Kasumi-1 (cell line): ENCODE data around the gene BTG2.
A peak's percentile ranks its signal among the peaks of the same experiment; 100 is the strongest.

Experiments
- DNase-seq, 2 experiments: peaks; one replicate each; lab custom pipeline; 2025; lab: John Stamatoyannopoulos, UW

BTG2 gene

DNA sequence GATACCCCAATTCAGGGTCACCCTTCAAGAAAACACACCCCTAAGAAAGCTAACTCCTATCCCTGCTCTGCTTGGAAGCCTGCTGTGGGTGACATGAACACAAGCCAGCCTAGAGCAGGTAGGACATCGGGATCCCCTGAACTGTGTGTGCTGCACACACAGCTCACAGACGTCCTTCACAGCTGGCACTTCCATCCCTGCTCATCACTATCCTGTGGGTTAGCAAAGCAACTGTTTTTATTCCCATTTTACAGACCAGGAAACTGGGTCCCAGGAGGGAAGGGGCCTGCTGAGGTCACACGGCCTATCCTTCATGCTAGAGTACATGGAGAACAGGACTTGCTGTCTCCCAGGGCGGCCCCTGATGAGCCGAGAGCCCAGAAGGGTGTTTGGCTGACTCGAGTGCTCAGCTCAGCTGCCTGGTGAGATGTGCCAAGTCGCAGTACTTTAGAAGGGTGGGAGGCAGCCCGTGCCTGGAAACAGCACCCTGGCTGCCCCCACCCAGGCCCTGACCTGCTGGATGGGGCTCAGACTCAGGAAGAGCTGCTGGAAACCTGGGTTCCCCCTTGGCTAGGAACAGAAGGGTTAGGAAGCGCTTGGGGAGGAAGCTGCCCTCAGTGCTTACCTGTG, 28.3 kb upstream of the BTG2 start:
- DNase-seq = no peak

DNA sequence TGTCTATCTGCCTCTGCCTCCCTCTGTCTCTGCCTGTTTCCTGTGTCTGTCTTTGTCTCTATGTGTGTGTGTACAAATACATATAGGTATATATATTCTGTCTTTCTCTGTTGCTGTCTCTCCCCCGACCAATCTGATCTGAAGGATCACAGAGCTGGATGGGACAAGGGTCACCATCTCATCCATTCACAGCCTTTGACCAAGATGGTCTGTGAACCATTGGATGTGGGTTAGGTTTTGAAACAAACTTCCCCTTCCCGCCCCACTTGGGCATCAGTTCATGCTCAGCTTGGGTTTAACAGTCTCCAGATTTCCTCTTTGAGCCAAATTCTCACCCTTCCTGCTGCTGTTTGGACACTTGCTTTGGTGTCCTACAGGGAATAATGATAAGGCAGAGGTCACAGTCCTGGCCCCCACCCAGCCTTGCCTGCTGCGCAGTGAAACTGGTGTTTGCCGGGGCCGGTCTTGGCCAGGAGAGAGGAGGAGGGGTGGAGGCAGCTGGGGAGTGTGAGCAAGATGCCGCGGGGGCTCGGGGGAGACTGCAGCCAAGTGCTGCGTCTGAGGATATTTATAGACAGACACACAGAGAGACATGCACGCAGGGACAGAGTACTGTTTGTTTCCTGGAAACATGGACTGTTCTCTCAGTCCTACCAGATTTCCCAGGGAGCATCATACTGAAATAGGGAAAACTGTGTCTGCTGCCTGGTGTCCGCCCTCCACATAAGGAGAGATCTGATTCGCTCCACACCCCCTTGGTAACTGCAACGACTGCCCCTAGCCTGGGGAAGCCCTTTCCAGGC, 27.0 kb upstream of the BTG2 start:
- DNase-seq = peak; percentile 12 to 17

DNA sequence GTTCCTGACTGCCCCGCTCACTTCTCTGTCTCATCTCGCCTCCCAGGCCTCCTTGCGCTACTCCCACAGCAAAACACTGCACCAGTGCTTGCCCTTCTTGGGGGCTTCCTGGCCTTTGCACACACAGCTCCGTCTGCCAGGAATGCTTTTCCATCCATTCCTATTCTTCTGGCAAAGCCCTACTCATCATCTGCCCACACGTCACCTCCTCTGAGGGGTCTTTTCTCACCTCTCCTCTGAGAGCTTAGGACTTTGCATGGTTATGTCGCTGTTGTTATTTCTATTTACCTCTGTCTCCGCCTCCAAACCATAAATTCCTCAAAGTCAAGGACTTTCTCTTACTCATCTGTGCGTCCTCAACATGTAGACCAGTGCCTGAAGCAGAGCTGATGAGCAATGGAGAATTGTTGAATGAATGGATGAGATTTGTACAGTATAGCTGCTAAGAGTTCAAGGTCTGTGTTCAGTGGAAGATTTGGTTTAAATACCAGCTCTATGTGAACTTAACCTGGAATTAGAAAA, 26.4 kb upstream of the BTG2 start:
- no peak for DNase-seq

DNA sequence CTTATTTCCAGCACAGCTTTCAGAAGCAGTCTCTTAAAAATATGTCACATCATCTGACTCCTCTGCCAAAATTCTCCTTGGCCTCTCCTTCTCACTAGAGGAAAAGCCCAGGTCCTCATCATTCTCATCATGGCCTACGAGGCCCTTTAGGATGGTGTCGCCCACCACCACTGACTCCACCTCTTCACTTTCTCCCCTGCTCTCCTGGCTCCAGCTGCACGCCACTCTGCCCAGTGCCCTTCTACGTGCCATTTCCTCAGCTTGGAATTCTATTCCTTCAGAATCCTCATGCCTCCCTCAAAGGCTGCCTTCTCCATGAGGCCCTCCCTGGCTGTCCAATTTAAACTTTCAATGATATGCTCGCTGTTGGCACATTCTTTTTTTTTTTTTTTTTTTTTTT, 25.3 kb upstream of the BTG2 start:
- DNase-seq = no peak

DNA sequence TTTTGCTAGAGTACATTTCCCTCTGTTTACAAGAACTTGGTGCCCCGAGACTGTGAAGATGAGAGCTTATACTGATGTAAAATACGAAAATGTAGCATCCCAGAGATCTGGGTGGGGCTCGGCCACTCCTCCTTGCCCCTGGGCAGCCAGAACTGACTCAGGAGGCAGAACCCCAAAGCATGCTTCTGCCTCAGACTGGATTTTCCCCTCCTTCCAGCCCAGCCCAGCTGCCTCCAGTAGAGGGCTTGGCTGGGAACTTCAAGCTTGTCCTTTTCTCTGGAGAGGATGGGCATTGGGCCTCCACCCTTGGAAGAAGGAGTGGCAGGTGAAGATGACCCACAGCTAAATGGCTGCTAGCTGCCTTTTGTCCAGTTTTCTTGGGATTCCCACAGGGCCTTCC, 24.3 kb upstream of the BTG2 start:
- DNase-seq = no peak

DNA sequence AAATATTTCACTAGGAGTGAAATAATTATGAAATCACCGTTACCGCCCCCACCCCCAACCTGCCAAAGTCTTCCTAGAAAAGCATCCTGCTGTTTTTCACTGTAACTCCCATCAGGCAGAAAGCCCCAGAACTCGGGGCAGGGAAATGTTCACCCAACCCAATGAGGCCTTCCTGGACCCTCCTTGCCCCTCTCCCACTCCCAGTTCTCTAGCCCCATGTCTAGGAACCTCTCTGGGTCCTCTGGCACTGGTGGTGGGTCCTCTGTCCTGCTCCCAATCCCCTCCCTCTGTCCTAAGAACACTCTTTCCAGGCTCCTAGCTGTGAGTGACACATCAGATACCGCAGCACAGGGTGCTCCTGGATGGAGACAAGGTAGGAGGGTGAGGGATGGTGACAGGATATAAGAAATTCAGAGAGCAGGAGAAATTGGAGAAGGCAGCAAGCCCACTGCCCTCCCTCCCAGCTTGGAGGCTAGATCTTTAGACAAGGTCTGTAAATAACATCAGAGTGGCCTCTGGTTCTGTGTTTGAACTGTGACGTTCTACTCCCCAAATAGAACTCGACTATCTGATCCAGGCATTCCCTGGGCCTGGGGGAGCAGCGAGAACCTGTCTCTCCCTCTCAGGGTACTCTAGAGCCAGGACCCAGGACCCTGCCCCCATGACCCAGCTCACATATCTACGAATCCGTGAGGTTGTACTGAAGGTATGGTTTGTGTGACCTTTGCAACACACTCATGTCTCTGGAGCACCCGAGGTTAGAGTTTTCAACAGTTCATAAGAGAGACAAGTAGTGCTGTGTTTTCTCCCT, 23.3 kb upstream of the BTG2 start:
- DNase-seq = no peak

DNA sequence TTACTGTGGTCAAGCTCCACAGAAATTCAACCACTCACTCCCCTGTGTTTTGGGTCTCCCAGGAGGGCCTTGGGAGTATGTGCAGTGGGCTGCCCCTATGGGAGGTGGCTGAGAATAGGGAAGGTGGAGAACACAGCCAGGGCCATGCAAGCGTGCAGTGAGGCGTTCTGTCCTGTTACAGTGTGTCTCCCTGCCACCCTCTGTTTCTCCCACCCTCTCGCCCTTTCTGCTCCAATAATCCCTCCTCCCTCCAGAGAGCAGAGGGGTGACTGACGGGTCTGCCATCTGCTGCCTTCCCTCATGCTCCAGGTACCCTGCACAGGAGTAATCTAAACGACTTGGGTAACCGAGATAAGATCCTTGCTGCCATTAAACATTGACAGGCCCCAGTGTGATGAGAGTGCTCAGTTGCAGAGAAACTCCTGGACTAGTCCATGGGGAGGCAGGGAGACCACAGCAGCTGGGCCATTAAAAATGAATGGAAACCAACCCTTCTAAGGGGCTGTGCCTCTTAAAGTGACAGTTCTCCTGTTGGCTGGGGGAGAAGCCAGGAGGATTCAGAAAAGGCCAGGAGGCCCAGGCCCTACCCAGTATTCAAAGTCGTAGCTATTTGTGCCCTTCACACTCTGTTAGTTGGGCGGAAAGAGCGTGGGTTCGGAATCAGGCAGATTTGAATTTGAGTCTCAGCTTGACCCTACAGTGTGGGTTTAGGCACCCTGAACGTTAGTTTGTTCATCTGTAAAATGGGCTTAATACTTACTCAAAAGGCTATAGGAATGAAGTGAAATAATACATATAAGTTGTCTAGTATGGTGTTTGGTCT, 22.4 kb upstream of the BTG2 start:
- DNase-seq = no peak

DNA sequence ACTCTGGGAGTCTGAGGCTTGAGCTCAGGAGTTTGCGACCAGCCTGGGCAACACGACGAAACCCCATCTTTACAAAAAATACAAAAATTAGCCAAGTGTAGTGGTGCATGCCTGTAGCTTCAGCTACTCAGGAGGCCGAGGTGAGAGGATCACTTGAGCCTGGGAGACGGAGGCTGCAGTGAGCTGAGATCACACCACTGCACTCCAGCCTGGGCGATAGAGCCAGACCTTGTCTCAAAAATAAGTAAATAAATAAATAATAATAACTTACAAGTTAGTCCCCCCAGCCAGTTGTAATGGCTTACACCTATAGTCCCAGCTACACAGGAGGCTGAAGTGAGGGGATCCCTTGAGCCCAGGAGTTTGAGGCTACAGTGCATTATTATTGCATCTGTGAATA, 21.7 kb upstream of the BTG2 start:
- no peak for DNase-seq

DNA sequence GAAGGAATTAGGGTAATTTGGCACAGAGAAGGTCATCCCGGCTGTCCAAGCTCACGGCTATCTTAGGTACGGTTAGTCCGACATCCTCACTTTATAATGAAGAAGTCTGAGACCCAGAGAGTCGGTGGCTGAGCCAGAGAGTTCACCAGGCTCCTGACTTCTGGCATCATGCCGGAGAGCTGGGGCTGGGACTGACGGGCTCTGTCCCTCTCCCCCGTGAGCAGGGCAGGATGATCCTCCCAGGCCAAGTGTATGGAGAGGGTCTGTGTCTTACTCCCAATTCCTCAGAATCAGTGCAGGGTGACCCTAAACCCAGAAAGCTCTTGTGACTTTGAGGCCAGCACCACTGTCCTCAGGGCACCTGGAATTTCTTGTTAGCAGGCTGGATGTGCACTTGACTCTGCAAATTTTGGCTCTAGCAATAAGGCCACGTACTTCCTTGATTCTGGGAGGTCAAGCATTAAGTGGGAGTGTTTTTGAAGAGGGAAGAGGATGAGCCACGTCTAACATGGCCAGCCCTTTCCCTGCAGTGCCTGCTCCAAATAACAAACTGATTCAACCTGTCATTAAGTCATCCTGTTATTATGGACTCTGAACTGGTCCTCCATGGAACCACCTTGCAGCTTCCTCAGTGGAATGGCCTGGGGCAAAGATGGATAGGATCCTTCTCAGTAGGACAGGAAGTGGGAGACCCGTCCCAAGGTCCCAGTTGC, 20.8 kb upstream of the BTG2 start:
- DNase-seq = no peak

DNA sequence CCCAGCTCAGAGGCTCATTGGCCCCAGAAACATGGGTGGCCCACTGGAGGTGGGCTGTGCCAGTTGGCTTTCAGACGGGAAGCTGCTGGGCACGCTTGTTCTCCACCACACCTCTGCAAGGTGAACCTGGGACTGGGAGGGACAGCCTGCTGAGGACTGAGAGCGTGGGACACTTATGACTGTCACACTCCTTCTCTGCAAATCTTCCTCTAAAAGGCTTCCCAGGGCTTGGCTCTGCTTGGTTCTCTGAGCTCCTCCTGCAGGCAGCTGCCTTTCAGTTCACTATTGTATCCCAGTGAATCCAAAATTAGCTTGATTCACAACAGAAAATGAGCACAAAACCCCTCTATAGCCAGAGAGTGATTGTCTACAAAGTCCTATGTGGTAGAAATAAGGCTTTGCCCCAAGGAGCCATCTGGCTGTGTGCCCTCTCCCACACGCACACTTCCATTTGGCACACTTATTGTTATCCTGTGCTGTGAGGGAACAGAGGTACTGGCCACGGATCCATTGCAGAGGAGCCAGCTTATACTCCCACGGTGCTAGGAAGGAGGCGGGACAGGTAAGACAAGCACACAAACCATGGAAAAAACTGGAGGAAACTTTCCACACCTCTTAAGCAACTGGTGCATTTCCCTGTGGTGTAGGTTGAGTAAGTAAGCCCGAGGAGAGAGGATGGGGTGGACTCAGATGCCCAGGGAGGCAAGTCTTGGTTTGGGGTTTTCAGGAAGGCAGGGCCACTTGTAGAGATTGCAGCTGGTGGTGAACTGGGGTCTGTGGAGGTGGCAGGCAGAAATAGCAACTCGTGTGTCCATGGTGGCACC, 18.9 kb upstream of the BTG2 start:
- DNase-seq = no peak

DNA sequence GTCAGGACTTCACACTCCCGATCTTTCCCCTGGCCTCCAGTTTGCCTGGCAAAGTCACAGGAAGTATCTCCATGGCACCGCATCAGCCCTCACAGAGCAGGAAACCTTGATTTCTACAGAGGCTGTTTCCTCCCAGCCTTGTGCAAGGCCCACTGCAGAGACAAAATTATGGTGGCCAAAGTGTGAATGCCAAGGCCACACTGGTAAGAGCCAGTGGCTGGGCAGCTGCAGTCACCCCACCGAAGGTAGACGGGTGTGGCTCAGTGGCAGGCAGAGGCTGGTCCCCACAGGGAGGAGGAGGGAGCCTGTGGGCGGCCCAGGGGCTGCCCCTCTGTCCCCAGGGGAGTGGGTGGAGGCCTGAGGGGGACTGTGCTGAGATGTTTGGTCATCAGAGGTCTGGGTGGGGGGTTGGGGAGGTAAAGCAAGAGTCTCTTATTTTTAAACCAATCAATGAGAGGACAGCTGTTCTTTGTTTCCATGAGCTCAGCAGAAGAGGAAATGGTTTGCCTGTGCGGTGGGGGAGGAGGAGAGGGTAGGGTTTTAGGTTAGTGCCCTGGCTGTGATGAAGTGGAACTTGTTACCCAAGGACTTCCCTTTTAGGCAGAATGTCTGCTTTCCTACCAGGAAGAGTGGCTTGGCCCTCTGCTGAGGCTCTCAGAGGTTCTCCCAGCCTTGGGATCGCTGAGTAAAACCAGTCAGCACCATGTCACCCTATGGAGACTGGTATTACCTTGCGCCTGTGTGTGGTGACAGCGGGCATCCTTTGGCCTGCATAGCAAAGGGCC, 18.0 kb upstream of the BTG2 start:
- DNase-seq = peak; percentile 93 to 94

DNA sequence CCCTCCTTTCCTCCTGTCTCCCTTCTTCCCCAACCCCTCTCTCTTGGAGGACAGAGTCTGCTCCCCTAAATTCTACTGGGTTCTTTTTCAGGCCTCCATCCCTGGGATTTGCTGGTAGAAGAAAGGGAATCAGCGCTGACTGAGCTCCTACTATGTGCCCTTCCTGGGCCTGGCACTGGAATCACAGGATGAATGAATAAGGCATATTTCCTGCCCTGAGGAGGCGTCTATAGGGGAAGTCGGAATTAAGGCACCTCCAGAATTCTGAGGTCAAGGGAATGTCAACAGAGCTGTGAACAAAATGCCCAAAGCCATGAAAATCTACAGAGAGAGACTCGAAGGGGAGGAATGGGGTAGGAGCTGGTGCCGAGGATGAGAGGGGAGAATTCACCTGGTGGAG, 17.4 kb upstream of the BTG2 start:
- no peak for DNase-seq

DNA sequence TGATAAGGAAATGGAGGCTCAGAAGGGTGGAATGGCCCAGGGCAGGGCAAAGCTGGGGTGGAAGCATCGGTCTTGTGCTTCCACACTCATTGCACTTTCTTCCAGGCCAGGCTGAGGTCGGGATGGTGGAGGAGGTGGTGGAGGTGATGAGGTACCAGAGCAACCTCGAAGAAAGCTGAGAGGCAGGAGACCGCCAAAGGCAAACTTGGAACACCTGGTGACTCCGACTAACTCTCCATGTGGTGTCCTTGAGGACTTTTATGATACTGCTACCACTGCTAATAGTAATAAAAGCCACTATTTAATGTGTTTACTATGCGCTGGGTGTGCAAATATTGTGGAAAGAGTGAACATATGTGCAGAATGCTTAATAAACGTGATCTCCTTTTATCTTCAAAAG, 16.9 kb upstream of the BTG2 start:
- DNase-seq = no peak

DNA sequence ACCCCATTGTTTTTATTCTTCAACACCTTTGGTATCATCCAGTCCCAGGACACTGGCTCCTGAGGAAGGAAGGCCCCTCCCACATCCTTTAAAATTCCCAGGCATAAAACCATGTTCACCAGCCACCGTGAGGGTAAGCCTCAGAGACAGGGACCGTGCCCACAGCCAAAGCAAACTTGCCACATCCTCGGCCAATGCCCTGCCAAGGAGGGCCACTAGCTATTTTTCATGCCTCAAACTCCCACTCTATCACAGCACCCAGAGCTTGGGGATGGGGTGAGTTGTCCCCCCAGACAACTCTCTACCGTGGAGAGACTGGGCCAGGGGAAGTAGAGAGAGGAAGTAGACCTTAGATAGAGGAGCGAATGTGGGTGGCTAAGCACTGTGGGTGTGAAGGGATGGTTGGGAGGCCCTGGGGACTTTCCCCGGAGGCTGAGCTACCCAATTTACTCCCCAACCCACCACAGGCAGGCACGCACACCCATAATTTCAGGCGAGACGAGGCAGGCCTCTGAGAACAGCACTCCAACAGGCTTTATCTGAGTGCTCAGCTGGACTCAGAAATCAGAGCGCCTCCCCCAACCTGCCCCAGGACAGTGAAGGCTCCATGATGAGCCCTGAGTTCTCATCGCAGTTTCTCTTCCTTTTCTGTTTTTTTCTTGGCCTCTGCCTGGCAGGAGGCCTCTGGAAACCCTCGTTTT, 15.9 kb upstream of the BTG2 start:
- peak; percentile 31 to 44 for DNase-seq

DNA sequence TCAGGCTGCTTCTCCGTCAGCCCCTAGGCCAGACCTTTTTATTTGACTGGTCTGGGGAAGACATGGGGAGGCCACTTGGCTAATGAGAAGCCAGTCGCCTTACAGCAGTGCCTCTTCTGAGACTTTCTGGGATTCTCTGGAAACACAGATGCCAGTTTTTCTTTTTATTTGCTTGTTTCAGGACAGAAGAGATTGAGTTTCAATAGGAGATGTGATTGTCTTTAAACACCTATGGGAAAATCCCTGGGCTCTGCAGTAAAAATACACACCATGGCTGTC, 15.4 kb upstream of the BTG2 start:
- no peak for DNase-seq

DNA sequence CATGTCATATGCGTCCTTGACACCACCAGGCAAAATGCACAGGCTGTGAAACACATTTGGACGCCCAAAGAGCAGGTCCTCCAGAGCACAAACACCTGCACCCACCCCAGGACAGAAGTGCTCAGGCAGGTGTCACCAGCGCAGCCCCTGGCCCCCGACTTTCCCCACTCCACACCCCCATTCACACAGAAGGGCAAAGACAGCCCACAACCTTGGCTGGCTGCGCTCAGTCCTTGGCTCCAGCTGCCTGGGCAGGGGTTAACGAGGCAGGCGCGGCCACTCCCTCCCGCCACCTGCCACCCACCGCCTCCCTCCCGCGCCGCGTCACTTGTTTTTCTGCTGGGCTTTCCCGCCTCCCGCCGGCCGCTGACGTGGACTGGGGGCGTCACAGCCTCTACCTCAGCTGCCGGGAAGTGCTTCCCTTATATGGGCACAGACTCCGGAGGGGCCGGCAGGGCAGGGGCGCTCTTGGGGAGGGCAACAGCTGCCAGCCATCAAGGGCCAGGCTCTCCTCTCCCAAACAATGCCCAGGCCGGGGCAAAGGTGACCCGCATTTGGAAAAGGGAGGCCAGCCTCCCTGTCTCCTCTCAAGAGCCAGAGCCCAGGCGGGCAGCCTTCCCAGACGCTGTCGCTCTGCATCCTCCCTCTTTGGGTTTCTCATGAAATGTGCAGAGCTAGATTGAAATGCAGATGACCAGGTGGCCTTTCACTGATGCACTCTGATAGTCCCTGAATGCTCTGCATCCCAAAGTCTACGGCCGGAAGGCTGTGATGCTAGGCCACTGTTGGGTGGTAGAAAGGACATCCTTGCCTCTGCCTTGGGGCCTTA, 14.8 kb upstream of the BTG2 start:
- no peak for DNase-seq

DNA sequence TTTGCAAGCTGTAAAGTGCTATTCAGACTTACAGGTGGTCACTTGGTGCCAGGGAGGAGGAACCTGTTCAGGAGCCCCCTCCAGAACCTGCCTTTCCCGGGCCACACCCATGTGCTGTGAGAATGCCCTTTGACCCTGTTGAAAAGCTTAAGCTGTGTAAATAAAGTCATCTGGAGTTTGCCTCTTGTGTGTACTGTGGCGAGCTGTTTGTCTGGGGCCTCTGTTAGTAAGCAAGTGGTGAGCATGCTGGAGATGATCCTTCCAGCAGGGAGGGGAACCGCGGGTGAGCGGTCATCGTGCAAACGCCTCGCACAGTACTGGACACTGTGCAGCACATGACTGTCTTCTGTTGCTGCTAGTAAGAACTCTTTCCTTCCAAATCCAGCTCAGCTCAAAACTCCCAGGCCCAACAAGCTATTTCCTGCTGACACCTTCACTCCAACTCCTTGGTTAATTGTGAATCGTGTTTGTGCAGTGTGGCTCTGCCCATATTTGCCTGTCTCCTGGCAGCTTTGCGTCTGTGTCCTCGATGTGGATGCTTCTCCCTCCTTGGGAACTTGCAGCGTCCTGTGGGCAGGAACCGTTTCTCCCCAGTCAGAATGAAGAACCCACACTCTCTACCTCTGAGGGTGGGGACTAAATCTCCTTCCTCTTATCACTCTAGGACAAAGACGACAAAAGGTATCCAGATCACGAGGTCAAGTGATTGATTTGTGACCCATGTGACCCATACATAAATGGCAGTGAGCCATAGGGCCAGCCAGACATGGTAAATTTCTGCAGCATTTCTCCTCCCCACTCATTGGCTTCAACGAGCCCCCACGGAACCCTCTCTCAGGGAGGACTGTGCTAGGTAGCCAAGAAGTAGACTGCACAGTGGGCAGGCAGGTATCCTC, 13.9 kb upstream of the BTG2 start:
- DNase-seq = no peak
